HepG2 (cell line): ENCODE results near the gene OLFM1. TPM values are rescaled to one million over a fixed set of nuclear protein-coding genes. Genes with fewer than 3 reads are reported as not detected.

Experiments used
- AKNA ChIP-seq: sonication (generic); formaldehyde crosslinking; IDR thresholded peaks from 2 replicates; pipeline ENCODE4 v1.4.0; 2020; ENCODE audit warnings: missing genetic modification reagents, borderline replicate concordance
- CENPT ChIP-seq: sonication (generic); formaldehyde crosslinking; IDR thresholded peaks from 2 replicates; pipeline ENCODE4 v1.8.0; 2022; ENCODE audit warnings: low read depth, mild to moderate bottlenecking, moderate library complexity, missing genetic modification reagents
- DDIT3 ChIP-seq: sonication (generic); formaldehyde crosslinking; IDR thresholded peaks from 2 replicates; pipeline ENCODE4 v1.4.0; 2020; ENCODE audit warnings: mild to moderate bottlenecking, missing genetic modification reagents
- KDM2A ChIP-seq: sonication (generic); formaldehyde crosslinking; IDR thresholded peaks from 2 replicates; pipeline ENCODE4 v1.4.0; 2020; ENCODE audit warnings: low read depth, missing genetic modification reagents, borderline replicate concordance
- MYPOP ChIP-seq: sonication (generic); formaldehyde crosslinking; IDR thresholded peaks from 2 replicates; pipeline ENCODE4 v1.8.1; 2023; ENCODE audit warnings: mild to moderate bottlenecking, moderate library complexity, missing genetic modification reagents
- ZBTB40 ChIP-seq, 2 experiments: fragments of 450-650 bp in 1 of 2; sonication (generic) in 1 of 2; formaldehyde crosslinking in 1 of 2; IDR thresholded peaks; 2 replicates each; pipeline versions ENCODE4 v1.6.1 to v1.8.0; 2016 to 2022; ENCODE audit warnings: antibody characterized with exemption in 1 of 2, mild to moderate bottlenecking in 1 of 2, missing genetic modification reagents in 1 of 2
- ZFP37 ChIP-seq: sonication (generic); formaldehyde crosslinking; IDR thresholded peaks from 2 replicates; pipeline ENCODE4 v1.4.0; 2020; ENCODE audit warnings: missing genetic modification reagents, borderline replicate concordance
- ZFY ChIP-seq: sonication (generic); formaldehyde crosslinking; IDR thresholded peaks from 2 replicates; pipeline ENCODE4 v1.4.0; 2020; ENCODE audit warnings: missing genetic modification reagents
- ZNF331 ChIP-seq: sonication (generic); formaldehyde crosslinking; IDR thresholded peaks from 2 replicates; pipeline ENCODE4 v1.4.0; 2020; ENCODE audit warnings: missing genetic modification reagents
- polyA plus RNA-seq, 8 experiments: library from polyadenylated mRNA; depleted of rRNA in 3 of 8; stranded (reverse) in 7 of 8; unstranded in 1 of 8; fragments of >200 nt; fragmentation: Illumina TruSeq in 4 of 8; extraction: Trizol in 4 of 8; gene quantifications; 2 replicates each; pipeline versions ENCODE4 v1.2.1 to v1.2.3, GENCODE V29; 2011 to 2016; ENCODE audit warnings: low read depth in 4 of 8, missing spikeins in 1 of 8, mixed read lengths in 1 of 8; ENCODE audit not compliant: insufficient read depth in 1 of 8
- total RNA-seq, 5 experiments: library from RNA; depleted of rRNA; stranded (reverse); fragments of >200 nt; fragmentation: Illumina TruSeq; extraction: Trizol; gene quantifications; 2 replicates each; pipeline ENCODE4 v1.2.3, GENCODE V29; 2016; ENCODE audit warnings: low read depth in 1 of 5

OLFM1 gene
- total and polyA plus RNA-seq, 2 of the 13 experiments (the other 11 are each of a cell fraction or from before 2014, with no cell fraction given): not detected

GRCh38 chr9:135156525-135157510 lies 69.3 kb downstream of the OLFM1 start (continued):
- TF ChIP-seq ZBTB40 (IDR thresholded peaks at IDR 0.05) (no peak), ZBTB40 (CRISPR knock-in tag; IDR thresholded peaks at IDR 0.05) (no peak), DDIT3 (no peak), ZNF331 (0 out of 2 replicates have a peak, but pooled peaks have one; percentile 30), AKNA (CRISPR knock-in tag) (no peak), MYPOP (CRISPR knock-in tag) (peak; percentile 39; the same call in 1 of the 2 replicates), ZFY (CRISPR knock-in tag) (no peak), KDM2A (CRISPR knock-in tag) (peak; percentile 29; the same call in 1 of the 2 replicates), CENPT (CRISPR knock-in tag) (no peak), ZFP37 (CRISPR knock-in tag) (peak; percentile 58; the same call in 1 of the 2 replicates)
